ENCODE measurements around the gene WDR82.
"Not testable (repeated sequence)": the region's sequence is repeated elsewhere in the genome, so short reads cannot be mapped to it uniquely, and the experiment has no call there.

The WDR82 gene

GRCh38 chr3:52295671-52296208 is 17.3 kb upstream of the WDR82 start:
- Mint-ChIP-seq H3K27me3 (no peaks in the 10 kb centered on the region), H3K9me3 (no peaks in the 10 kb centered on the region), H3K4me1 (peaks cover 49% of the 10 kb centered on the region), H3K4me3 (no peak overlapping the region), H3K27ac (no peak overlapping the region)
- DNase-seq (no peak), ATAC-seq (no peak)

GRCh38 chr3:52294320-52295150 is 16.1 kb upstream of the WDR82 start:
- H3K27me3 Mint-ChIP-seq = no peaks in the 10 kb centered on the region
- ATAC-seq (no peak), DNase-seq (no peak)
- no peaks in the 10 kb centered on the region for H3K9me3 Mint-ChIP-seq
- peaks cover 52% of the 10 kb centered on the region for H3K4me1 Mint-ChIP-seq
- H3K27ac Mint-ChIP-seq = no peak overlapping the region
- H3K4me3 Mint-ChIP-seq = no peak overlapping the region

GRCh38 chr3:52293491-52294319 is 15.3 kb upstream of the WDR82 start:
- Mint-ChIP-seq H3K27ac (no peak overlapping the region), H3K4me1 (peaks cover 52% of the 10 kb centered on the region), H3K9me3 (no peaks in the 10 kb centered on the region), H3K27me3 (no peaks in the 10 kb centered on the region), H3K4me3 (no peak overlapping the region)
- no peak for DNase-seq
- ATAC-seq = no peak

- ATAC-seq (no peak), DNase-seq (no peak)
- Mint-ChIP-seq H3K27me3 (no peaks in the 10 kb centered on the region), H3K27ac (peak overlapping the region in 1 of 2 donors; percentile 62), H3K4me1 (peaks cover 43% of the 10 kb centered on the region), H3K9me3 (no peaks in the 10 kb centered on the region), H3K4me3 (no peak overlapping the region)
Observed at GRCh38 chr3:52292247-52293065, 14.0 kb upstream of the WDR82 start.

GRCh38 chr3:52291508-52292181 is 13.2 kb upstream of the WDR82 start:
- DNase-seq (peak; percentile 55 to 64), ATAC-seq (peak; percentile 32)
- Mint-ChIP-seq H3K4me3 (no peak overlapping the region), H3K4me1 (peaks cover 45% of the 10 kb centered on the region), H3K9me3 (no peaks in the 10 kb centered on the region), H3K27me3 (no peaks in the 10 kb centered on the region), H3K27ac (no peak overlapping the region)

- ATAC-seq = no peak
- H3K27ac Mint-ChIP-seq = no peak overlapping the region
- H3K4me1 Mint-ChIP-seq = peaks cover 43% of the 10 kb centered on the region
- H3K27me3 Mint-ChIP-seq = no peaks in the 10 kb centered on the region
- no peaks in the 10 kb centered on the region for H3K9me3 Mint-ChIP-seq
- no peak overlapping the region for H3K4me3 Mint-ChIP-seq
- DNase-seq = no peak
Observed at GRCh38 chr3:52290596-52291507, 12.4 kb upstream of the WDR82 start.

GRCh38 chr3:52289747-52290595 is 11.5 kb upstream of the WDR82 start:
- Mint-ChIP-seq H3K4me1 (peaks cover 49% of the 10 kb centered on the region), H3K4me3 (no peak overlapping the region), H3K27me3 (no peaks in the 10 kb centered on the region), H3K27ac (no peak overlapping the region), H3K9me3 (no peaks in the 10 kb centered on the region)
- no peak for ATAC-seq
- no peak for DNase-seq

- H3K4me1 Mint-ChIP-seq = peaks cover 55% of the 10 kb centered on the region
Observed at GRCh38 chr3:52289338-52289746, 10.9 kb upstream of the WDR82 start.

GRCh38 chr3:52288674-52289073 is 10.2 kb upstream of the WDR82 start:
- Mint-ChIP-seq H3K9me3 (no peaks in the 10 kb centered on the region), H3K27me3 (no peaks in the 10 kb centered on the region), H3K4me1 (peaks cover 61% of the 10 kb centered on the region), H3K4me3 (peak overlapping the region; percentile 83 to 97), H3K27ac (peak overlapping the region; percentile 99 to 100)
- ATAC-seq = no peak
- DNase-seq = no peak

More at GRCh38 chr3:52289338-52289746, 10.9 kb upstream of the WDR82 start:
- no peaks in the 10 kb centered on the region for H3K9me3 Mint-ChIP-seq
- DNase-seq = no peak
- H3K27ac Mint-ChIP-seq = peak overlapping the region in 1 of 2 donors; percentile 61
- no peak for ATAC-seq
- no peaks in the 10 kb centered on the region for H3K27me3 Mint-ChIP-seq
- H3K4me3 Mint-ChIP-seq = peak overlapping the region in 1 of 2 donors; percentile 27

- Mint-ChIP-seq H3K27me3 (no peaks in the 10 kb centered on the region), H3K9me3 (no peaks in the 10 kb centered on the region), H3K4me1 (peaks cover 72% of the 10 kb centered on the region), H3K4me3 (peak overlapping the region; percentile 83 to 97), H3K27ac (peak overlapping the region; percentile 99 to 100)
- ATAC-seq (no peak), DNase-seq (no peak)
Observed at GRCh38 chr3:52286777-52287110, 8.3 kb upstream of the WDR82 start.

GRCh38 chr3:52284051-52284450 is 5.6 kb upstream of the WDR82 start:
- H3K4me3 Mint-ChIP-seq = peak overlapping the region; percentile 12 to 29
- H3K27me3 Mint-ChIP-seq, ATAC-seq, H3K9me3 Mint-ChIP-seq, DNase-seq, H3K27ac Mint-ChIP-seq: not testable (repeated sequence)
- H3K4me1 Mint-ChIP-seq = peaks cover 78% of the 10 kb centered on the region

- H3K27me3 Mint-ChIP-seq = no peaks in the 10 kb centered on the region
- peak overlapping the region; percentile 12 to 29 for H3K4me3 Mint-ChIP-seq
- no peak for ATAC-seq
- DNase-seq = no peak
- no peaks in the 10 kb centered on the region for H3K9me3 Mint-ChIP-seq
- peak overlapping the region in 1 of 2 donors; percentile 76 for H3K27ac Mint-ChIP-seq
- H3K4me1 Mint-ChIP-seq = peaks cover 77% of the 10 kb centered on the region
Observed at GRCh38 chr3:52283306-52283705, 4.9 kb upstream of the WDR82 start.

Data from stimulated activated naive CD8-positive, alpha-beta T cell treated with anti-CD3 and anti-CD28 coated beads, Interleukin-15, amount 100 ng/mL, for 72 hours (primary cell).